Omental fat pad (tissue), 4 donors: Measurements from ENCODE around the gene PRICKLE3. TPM values are rescaled to one million over a fixed set of nuclear protein-coding genes. Genes with fewer than 3 reads are reported as not detected.
A peak's percentile ranks its signal among the peaks of the same experiment; 100 is the strongest.
"Not testable (repeated sequence)": the region's sequence is repeated elsewhere in the genome, so short reads cannot be mapped to it uniquely, and the experiment has no call there.

ENCODE experiments used
- ATAC-seq: fragments of 150-250 bp; one replicate; pipeline ENCODE4 v1.9.1; 2016; ENCODE audit warnings: mild to moderate bottlenecking, moderate library complexity; ENCODE audit not compliant: low FRiP score
- DNase-seq: peaks from one replicate; pipeline ENCODE4 v3.0.0-alpha.2; 2019; ENCODE audit warnings: low spot score
- total RNA-seq, 4 donors: library from RNA; depleted of rRNA; stranded (reverse); fragments of >200 nt; gene quantifications; one replicate each; pipeline ENCODE4 v1.1.0, GENCODE V29; 2016
- TF ChIP-seq, protein P1 (sequence below), 3 donors: fragments of 450-650 bp; IDR thresholded peaks; one replicate each; pipeline ENCODE4 v1.5.1; 2016 to 2017; ENCODE audit warnings: antibody characterized with exemption in 3 of 3, mild to moderate bottlenecking in 3 of 3, moderate library complexity in 2 of 3

The PRICKLE3 gene
- total RNA-seq, 4 donors from 2014 or later: 5.1 to 28.1 (median 11.9) TPM

DNA sequence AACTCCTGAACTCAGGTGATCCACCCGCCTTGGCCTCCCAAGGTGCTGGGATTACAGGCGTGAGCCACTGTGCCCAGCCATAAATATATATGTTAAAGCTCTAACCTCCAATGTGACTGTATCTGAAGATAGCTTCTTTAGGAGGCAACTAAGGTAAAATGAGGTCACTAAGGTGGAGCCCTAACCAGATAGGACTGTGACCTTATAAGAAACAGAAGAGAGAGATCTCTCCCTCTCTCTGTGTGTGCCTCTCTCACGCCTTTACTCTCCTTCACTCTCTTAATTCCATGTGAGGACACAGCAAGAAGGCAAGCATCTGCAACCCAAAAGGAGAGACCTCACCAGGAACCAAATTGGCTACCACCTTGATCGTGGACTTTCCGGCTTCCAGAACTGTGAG lies 24.5 kb downstream of the PRICKLE3 start:
- TF ChIP-seq, protein P1, sequence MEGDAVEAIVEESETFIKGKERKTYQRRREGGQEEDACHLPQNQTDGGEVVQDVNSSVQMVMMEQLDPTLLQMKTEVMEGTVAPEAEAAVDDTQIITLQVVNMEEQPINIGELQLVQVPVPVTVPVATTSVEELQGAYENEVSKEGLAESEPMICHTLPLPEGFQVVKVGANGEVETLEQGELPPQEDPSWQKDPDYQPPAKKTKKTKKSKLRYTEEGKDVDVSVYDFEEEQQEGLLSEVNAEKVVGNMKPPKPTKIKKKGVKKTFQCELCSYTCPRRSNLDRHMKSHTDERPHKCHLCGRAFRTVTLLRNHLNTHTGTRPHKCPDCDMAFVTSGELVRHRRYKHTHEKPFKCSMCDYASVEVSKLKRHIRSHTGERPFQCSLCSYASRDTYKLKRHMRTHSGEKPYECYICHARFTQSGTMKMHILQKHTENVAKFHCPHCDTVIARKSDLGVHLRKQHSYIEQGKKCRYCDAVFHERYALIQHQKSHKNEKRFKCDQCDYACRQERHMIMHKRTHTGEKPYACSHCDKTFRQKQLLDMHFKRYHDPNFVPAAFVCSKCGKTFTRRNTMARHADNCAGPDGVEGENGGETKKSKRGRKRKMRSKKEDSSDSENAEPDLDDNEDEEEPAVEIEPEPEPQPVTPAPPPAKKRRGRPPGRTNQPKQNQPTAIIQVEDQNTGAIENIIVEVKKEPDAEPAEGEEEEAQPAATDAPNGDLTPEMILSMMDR (IDR thresholded peaks at IDR 0.05): no peak
- DNase-seq (no peak), ATAC-seq (no peak)

DNA sequence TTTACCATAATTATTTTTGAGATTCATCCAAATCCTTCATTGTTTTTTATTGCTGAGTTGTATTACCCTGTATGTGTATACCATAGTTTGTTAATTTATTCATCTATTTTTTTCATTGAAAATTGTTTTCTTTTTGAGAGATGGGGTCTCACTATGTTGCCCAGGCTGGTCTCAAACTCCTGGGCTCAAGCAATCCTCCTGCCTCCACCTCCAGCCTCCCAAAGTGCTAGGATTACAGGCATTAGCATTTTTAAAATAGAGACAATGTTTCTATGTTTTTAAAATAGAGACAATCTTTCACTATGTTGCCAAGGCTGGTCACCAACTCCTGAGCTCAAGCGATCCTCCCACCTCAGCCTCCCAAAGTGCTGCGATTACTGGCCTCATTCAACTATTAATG lies 25.3 kb downstream of the PRICKLE3 start:
- TF ChIP-seq, protein P1 (IDR thresholded peaks at IDR 0.05): no peak
- ATAC-seq (no peak), DNase-seq (no peak)

DNA sequence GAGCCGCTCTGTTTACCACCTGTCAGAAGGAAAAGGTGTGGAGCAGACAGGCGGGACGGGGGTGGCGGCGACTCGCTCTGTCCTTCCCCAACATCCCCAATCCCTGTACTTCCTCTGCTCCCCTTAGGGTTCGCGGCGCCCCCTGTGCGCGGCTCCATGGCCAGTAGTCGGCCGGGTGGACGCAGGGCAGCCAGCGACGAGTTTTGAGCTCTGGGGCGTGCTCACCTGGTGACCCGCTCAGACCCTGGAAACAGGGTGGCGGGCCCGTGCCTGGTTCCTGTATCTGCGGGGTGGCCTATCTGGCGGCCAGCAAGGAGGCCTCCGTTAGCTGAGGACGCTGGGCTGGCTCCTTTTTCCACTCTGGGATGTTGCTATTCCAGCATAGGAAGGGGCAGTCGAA lies 29.0 kb downstream of the PRICKLE3 start:
- ATAC-seq (no peak), DNase-seq (no peak)
- TF ChIP-seq, protein P1 (IDR thresholded peaks at IDR 0.05): no peak

DNA sequence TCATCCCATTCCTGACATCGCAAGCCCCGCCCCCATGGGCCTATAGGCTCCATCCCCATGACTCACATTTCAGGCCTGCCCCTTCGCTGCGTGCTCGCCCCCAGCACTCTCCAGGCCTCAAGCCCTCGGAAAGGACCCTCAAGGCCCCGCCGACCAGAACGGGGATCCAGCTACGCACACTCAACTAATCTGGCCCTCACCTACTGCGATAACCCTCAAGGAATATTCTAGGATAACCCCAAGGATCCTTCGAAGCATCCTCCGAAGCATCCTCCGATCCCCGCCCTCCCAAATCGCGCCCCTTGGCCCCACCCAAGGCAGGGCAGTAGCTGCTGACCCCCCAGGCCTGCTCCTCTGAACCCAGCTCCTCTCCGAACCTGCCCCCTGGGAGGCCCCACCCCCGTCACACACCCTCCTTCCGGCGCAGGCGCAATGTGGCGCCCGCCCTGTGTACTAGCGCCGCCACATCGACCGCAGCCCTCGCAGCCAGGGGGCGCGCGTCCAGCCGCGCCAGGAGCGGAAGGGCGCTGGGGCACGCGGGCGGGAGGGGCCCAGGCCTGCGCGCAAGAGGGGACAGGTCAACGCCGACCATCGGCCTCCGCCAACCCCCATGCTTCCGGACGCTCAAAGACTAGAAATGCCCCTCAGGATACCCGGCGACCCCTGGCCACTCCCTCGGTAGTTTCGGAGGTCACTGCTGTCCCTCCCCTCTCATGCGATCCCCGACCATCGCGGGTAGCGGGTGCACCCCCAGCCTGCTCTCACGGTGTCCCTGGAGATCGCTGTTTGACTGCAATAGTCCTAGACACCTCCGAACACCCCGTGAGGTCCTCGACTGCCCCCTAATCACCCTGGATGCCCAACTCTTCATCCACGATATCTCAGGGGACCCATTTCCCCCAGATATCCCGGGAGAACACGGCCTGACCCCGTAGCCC lies 30.0 kb downstream of the PRICKLE3 start:
- peak; percentile 91 for ATAC-seq
- DNase-seq: peak; percentile 72
- TF ChIP-seq, protein P1 (IDR thresholded peaks at IDR 0.05): no peak

DNA sequence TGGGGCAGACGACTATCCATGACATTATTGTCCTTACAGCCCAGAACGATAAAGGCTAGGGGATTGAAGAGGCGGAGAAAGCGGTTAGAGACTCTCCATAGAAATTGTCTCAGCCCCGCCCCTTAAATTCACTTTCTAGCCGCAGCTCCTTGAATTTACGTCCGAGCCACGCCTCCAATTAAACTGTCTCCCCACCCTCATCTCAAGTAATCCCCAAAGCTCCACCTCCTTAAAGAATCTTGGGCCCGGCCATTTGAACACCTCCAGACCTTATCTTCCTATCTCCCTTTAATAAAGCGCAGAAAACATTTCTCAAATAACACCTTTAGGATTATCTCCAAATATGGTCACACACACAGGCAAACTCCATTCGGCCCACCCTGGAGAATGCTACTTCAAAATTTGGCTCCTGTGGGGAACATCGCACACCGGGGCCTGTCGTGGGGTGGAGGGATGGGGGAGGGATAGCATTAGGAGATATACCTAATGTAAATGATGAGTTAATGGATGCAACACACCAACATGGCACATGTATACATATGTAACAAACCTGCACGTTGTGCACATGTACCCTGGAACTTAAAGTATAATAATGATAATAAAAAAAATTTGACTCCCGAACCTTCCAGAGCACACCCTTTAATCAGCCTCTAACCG lies 30.8 kb downstream of the PRICKLE3 start:
- DNase-seq: no peak
- ATAC-seq: peak; percentile 62
- TF ChIP-seq, protein P1 (IDR thresholded peaks at IDR 0.05): no peak

DNA sequence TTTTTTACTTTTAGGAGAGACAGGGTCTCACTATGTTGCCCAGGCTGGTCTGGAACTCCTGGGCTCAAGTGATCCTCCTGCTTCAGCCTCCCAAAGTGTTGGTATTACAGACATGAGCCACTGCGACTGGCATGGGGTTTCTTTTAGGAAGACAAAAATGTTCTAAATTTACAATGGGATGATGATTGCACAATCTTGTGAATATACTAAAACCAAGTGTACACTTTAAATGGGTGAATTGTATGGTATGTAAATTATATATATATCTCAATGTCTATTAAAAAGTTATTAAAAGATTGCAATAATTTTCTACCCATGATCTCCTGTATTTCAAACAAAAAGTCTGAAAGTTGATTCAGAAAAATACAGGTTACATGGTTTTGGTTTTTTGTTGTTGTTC lies 32.7 kb downstream of the PRICKLE3 start:
- ATAC-seq (no peak), DNase-seq (no peak)
- TF ChIP-seq, protein P1 (IDR thresholded peaks at IDR 0.05): no peak

DNA sequence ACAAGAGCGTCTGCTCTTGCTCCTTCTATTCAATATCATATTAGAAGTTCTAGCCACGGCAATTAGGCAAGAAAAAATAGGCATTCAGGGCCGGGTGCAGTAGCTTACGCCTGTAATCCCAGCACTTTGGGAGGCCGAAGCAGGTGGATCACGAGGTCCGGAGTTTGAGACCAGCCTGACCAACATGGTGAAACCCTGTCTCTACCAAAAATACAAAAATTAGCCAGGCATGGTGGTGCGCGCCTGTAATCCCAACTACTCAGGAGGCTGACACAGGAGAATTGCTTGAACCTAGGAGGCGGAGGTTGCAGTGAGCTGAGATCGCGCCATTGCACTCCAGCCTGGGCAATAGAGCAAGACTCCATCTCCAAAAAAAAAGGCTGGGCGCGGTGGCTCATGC lies 36.9 kb downstream of the PRICKLE3 start:
- not testable (repeated sequence) for DNase-seq, ATAC-seq

DNA sequence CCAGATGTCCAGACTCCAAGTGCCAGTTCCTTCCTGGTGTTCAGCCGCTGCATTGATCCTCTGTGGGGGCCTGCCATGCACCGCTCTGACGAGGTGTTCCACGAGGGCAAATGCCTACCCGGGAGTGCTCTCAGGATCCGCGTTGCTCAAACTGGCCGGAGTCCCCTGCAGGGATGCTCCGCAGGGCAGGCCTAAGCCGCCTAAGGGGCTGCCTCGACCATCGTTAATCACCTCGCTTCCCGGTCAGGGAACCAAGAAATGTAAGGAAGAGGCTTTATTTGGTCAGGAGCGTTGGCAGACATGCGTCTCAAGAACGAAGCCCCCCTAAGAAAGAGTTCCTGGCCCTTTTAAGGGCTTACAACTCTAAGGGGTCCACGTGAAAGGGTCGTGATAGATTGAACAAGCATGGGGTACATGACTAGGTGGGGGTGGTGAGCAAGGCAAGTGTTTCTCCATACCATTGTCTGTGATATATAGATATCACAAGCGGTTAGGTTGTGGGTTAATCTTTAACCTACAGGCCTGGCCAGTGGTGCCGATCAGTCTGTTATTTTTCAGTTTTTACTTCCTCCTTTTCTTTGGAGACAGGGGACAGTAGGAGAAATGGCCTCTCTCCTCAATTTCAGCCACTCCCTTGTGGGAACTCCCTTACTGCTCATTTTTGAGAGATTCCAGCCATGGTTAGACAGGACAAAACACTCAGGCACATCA lies 37.6 kb downstream of the PRICKLE3 start:
- not testable (repeated sequence) for ATAC-seq, DNase-seq
